GM12891 (cell line): ENCODE results near the gene ZBTB21.

Experiments used
- PAX5 ChIP-seq: IDR thresholded peaks from 2 replicates; pipeline ENCODE4 v1.6.1; 2011; ENCODE audit warnings: low read length, moderate library complexity, mild to moderate bottlenecking; ENCODE audit not compliant: insufficient read depth, severe bottlenecking
- POLR2A ChIP-seq: IDR thresholded peaks from 2 replicates; pipeline ENCODE4 v1.6.1; 2011; ENCODE audit warnings: low read depth, low read length, control low read depth
- POLR2AphosphoS5 ChIP-seq: IDR thresholded peaks from 2 replicates; pipeline ENCODE4 v1.6.1; 2011; ENCODE audit warnings: low read depth, low read length, control low read depth
- POU2F2 ChIP-seq: IDR thresholded peaks from 2 replicates; pipeline ENCODE4 v1.6.1; 2011; ENCODE audit warnings: low read depth, mild to moderate bottlenecking, control low read depth, low read length, moderate library complexity
- SPI1 ChIP-seq: IDR thresholded peaks from 2 replicates; pipeline ENCODE4 v1.6.1; 2011; ENCODE audit warnings: low read depth, low read length, control low read depth
- TAF1 ChIP-seq: IDR thresholded peaks from 2 replicates; pipeline ENCODE4 v1.6.1; 2011; ENCODE audit warnings: low read depth, low read length, control low read depth

- TF ChIP-seq POLR2AphosphoS5 (no peak), POLR2A (no peak), TAF1 (no peak), PAX5 (no peak), POU2F2 (no peak), SPI1 (no peak)
These were observed 29.8 kb upstream of the ZBTB21 start for GRCh38 chr21:42039911-42040351.
